Neural cell (in vitro differentiated cells): ENCODE results near the gene SDK1. TPM values are rescaled to one million over a fixed set of nuclear protein-coding genes. Genes with fewer than 3 reads are reported as not detected.

Experiments
- H2AFZ ChIP-seq: fragments of 200-600, 300-800 bp; sonication (generic), shearing (Covaris generic); 2 replicates; pipeline ENCODE4 v1.6.0; 2014; ENCODE audit warnings: low read depth, mild to moderate bottlenecking, antibody characterized with exemption, low read length, moderate library complexity
- H3F3A ChIP-seq: fragments of 200-600 bp; shearing (Covaris generic); 2 replicates; pipeline ENCODE4 v1.6.1; 2016; ENCODE audit warnings: mild to moderate bottlenecking, moderate library complexity, mixed read lengths, antibody characterized with exemption, low read length; ENCODE audit not compliant: insufficient read depth, poor library complexity, severe bottlenecking
- H3K27ac ChIP-seq: fragments of 200-600, 300-800 bp; sonication (generic), shearing (Covaris generic); 2 replicates; pipeline ENCODE4 v1.5.1; 2014; ENCODE audit warnings: mild to moderate bottlenecking, low read length, moderate library complexity
- H3K27me3 ChIP-seq: fragments of 300-800, 200-600 bp; sonication (generic), shearing (Covaris generic); 2 replicates; pipeline ENCODE4 v1.6.0; 2014; ENCODE audit warnings: mild to moderate bottlenecking, low read depth, low read length, moderate library complexity; ENCODE audit not compliant: insufficient read depth
- H3K36me3 ChIP-seq: fragments of 300-800, 200-600 bp; sonication (generic), shearing (Covaris generic); 2 replicates; pipeline ENCODE4 v1.5.1; 2014; ENCODE audit warnings: mild to moderate bottlenecking, antibody characterized with exemption, low read length, moderate library complexity; ENCODE audit not compliant: insufficient read depth
- H3K4me2 ChIP-seq: fragments of 300-800, 200-600 bp; sonication (generic), shearing (Covaris generic); 2 replicates; pipeline ENCODE4 v1.6.0; 2014; ENCODE audit warnings: mild to moderate bottlenecking, low read length
- H3K4me3 ChIP-seq: fragments of 300-800, 200-600 bp; sonication (generic), shearing (Covaris generic); 2 replicates; pipeline ENCODE4 v1.5.1; 2014; ENCODE audit warnings: mild to moderate bottlenecking, low read length, moderate library complexity
- H3K79me2 ChIP-seq: fragments of 200-600 bp; shearing (Covaris generic); replicated peaks from 2 replicates; pipeline ENCODE4 v1.6.0; 2014; ENCODE audit warnings: mild to moderate bottlenecking, low read length, moderate library complexity; ENCODE audit not compliant: insufficient read depth
- H3K9ac ChIP-seq: fragments of 300-800, 200-600 bp; sonication (generic), shearing (Covaris generic); 2 replicates; pipeline ENCODE4 v1.6.1; 2016; ENCODE audit warnings: mild to moderate bottlenecking, low read length, mixed read lengths
- H3K9me2 ChIP-seq: fragments of 200-600 bp; shearing (Covaris generic); 2 replicates; pipeline ENCODE4 v1.6.1; 2016; ENCODE audit warnings: mild to moderate bottlenecking, low read length, mixed read lengths; ENCODE audit not compliant: insufficient read depth
- H3K9me3 ChIP-seq: fragments of 200-600, 300-800 bp; sonication (generic), shearing (Covaris generic); 2 replicates; pipeline ENCODE4 v1.6.1; 2016; ENCODE audit warnings: mild to moderate bottlenecking, mixed run types, low read length, moderate library complexity, mixed read lengths
- H4K20me1 ChIP-seq: fragments of 200-600 bp; shearing (Covaris generic); 2 replicates; pipeline ENCODE4 v1.6.1; 2016; ENCODE audit warnings: mild to moderate bottlenecking, mixed run types; ENCODE audit not compliant: insufficient read depth
- EP300 ChIP-seq: fragments of 450-650 bp; conservative IDR thresholded peaks from 2 replicates; pipeline ENCODE4 v1.6.1; 2014; ENCODE audit warnings: antibody characterized with exemption, mild to moderate bottlenecking, moderate library complexity; ENCODE audit not compliant: poor library complexity, severe bottlenecking
- EZH2 ChIP-seq: fragments of 200-600, 300-800 bp; shearing (Covaris generic), sonication (generic); IDR thresholded peaks from 2 replicates; pipeline ENCODE4 v1.6.1; 2014; ENCODE audit warnings: antibody characterized with exemption, low read length, borderline replicate concordance, mild to moderate bottlenecking; ENCODE audit not compliant: insufficient read depth, poor library complexity, severe bottlenecking
- MXI1 ChIP-seq: fragments of 450-650 bp; conservative IDR thresholded peaks from 2 replicates; pipeline ENCODE4 v1.6.1; 2014; ENCODE audit warnings: antibody characterized with exemption, mild to moderate bottlenecking; ENCODE audit not compliant: poor library complexity, severe bottlenecking
- POLR2AphosphoS5 ChIP-seq: IDR thresholded peaks from 2 replicates; pipeline ENCODE4 v1.6.1; 2012
- RAD21 ChIP-seq: fragments of 450-650 bp; conservative IDR thresholded peaks from 2 replicates; pipeline ENCODE4 v1.6.1; 2014; ENCODE audit warnings: antibody characterized with exemption, mild to moderate bottlenecking, moderate library complexity
- SMC3 ChIP-seq: fragments of 450-650 bp; conservative IDR thresholded peaks from 2 replicates; pipeline ENCODE4 v1.6.1; 2014; ENCODE audit warnings: antibody characterized with exemption, mild to moderate bottlenecking, moderate library complexity; ENCODE audit not compliant: poor library complexity
- TAF1 ChIP-seq: IDR thresholded peaks from 2 replicates; pipeline ENCODE4 v1.6.1; 2012; ENCODE audit warnings: low read depth
- polyA plus RNA-seq: library from polyadenylated mRNA; depleted of rRNA; stranded (reverse); fragments of >200 nt; gene quantifications from 2 replicates; pipeline ENCODE4 v1.2.3, GENCODE V29; 2014
- TF ChIP-seq, protein P1 (sequence below): IDR thresholded peaks from 2 replicates; pipeline ENCODE4 v1.6.1; 2012; ENCODE audit warnings: borderline replicate concordance
- TF ChIP-seq, protein P2 (sequence below): fragments of 450-650 bp; IDR thresholded peaks from 2 replicates; pipeline ENCODE4 v1.5.1; 2014; ENCODE audit warnings: antibody characterized with exemption, mild to moderate bottlenecking, moderate library complexity; ENCODE audit not compliant: poor library complexity, severe bottlenecking

Gene SDK1
- polyA plus RNA-seq, 1 donor from 2014 or later = 2.7 TPM

DNA sequence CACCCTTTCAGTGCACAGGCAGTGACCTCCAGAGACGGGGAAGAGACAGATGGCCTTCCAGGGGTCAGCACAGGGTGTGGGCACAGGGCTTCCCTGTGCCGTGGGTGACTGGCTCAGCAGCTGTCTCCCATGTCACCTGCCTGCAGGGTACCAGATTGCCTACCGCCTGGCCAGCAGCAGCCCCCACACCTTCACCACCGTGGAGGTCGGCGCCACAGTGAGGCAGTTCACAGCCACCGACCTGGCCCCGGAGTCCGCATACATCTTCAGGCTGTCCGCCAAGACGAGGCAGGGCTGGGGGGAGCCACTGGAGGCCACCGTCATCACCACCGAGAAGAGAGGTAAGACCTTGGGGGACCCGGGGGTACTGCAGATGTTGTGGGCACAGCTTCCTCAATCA lies 844.5 kb downstream of the SDK1 start:
- H3K4me2 ChIP-seq = no peak overlapping the region
- no peaks in the 10 kb centered on the region for H3K79me2 ChIP-seq
- no peak overlapping the region for H2AFZ ChIP-seq
- no peaks in the 10 kb centered on the region for H3F3A ChIP-seq
- no peak overlapping the region for H3K9ac ChIP-seq
- TF ChIP-seq EZH2 (no peak), TAF1 (no peak), MXI1 (no peak), RAD21 (no peak)
- TF ChIP-seq, protein P1, sequence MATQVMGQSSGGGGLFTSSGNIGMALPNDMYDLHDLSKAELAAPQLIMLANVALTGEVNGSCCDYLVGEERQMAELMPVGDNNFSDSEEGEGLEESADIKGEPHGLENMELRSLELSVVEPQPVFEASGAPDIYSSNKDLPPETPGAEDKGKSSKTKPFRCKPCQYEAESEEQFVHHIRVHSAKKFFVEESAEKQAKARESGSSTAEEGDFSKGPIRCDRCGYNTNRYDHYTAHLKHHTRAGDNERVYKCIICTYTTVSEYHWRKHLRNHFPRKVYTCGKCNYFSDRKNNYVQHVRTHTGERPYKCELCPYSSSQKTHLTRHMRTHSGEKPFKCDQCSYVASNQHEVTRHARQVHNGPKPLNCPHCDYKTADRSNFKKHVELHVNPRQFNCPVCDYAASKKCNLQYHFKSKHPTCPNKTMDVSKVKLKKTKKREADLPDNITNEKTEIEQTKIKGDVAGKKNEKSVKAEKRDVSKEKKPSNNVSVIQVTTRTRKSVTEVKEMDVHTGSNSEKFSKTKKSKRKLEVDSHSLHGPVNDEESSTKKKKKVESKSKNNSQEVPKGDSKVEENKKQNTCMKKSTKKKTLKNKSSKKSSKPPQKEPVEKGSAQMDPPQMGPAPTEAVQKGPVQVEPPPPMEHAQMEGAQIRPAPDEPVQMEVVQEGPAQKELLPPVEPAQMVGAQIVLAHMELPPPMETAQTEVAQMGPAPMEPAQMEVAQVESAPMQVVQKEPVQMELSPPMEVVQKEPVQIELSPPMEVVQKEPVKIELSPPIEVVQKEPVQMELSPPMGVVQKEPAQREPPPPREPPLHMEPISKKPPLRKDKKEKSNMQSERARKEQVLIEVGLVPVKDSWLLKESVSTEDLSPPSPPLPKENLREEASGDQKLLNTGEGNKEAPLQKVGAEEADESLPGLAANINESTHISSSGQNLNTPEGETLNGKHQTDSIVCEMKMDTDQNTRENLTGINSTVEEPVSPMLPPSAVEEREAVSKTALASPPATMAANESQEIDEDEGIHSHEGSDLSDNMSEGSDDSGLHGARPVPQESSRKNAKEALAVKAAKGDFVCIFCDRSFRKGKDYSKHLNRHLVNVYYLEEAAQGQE = no peak
- TF ChIP-seq, protein P2, sequence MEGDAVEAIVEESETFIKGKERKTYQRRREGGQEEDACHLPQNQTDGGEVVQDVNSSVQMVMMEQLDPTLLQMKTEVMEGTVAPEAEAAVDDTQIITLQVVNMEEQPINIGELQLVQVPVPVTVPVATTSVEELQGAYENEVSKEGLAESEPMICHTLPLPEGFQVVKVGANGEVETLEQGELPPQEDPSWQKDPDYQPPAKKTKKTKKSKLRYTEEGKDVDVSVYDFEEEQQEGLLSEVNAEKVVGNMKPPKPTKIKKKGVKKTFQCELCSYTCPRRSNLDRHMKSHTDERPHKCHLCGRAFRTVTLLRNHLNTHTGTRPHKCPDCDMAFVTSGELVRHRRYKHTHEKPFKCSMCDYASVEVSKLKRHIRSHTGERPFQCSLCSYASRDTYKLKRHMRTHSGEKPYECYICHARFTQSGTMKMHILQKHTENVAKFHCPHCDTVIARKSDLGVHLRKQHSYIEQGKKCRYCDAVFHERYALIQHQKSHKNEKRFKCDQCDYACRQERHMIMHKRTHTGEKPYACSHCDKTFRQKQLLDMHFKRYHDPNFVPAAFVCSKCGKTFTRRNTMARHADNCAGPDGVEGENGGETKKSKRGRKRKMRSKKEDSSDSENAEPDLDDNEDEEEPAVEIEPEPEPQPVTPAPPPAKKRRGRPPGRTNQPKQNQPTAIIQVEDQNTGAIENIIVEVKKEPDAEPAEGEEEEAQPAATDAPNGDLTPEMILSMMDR = no peak
- H3K27me3 ChIP-seq = no peaks in the 10 kb centered on the region
- H3K9me2 ChIP-seq = no peaks in the 10 kb centered on the region
- no peak overlapping the region for H3K27ac ChIP-seq
- no peak overlapping the region for H3K4me3 ChIP-seq
- no peaks in the 10 kb centered on the region for H3K9me3 ChIP-seq
- H4K20me1 ChIP-seq = no peaks in the 10 kb centered on the region
- no peaks in the 10 kb centered on the region for H3K36me3 ChIP-seq

DNA sequence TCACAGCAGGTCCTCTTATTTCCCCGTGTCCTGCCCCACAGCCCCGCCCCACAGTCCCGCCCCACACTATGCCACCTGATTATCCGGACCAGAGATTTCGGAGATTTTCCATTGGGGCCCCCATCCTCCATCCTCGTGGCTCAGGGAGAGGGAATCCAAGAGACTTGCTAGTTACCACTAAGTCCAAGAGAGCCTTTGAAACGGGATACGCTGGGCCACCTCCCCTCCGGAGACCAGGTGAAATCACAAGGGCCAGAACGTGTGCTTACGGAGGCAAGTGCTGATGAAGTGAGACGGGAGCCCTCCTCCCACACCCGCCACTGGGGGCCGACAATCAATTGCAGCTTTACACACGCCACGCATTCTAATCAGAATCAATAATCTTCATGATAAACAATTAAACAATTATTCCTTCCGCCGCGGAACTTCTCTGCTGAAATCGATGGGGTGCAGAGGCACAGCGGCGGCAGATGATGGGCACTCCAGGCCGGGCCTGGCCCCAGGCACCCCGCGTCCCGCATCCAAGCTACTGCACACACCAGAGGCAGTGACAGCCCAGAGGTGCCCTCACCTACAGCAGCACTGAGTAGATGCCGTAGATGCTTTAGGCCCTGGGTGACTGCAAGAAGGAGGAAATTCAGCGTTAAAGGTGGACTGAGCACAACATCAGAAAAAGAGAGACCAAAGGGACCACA lies 847.0 kb downstream of the SDK1 start:
- no peaks in the 10 kb centered on the region for H3K27me3 ChIP-seq
- H3K27ac ChIP-seq = no peak overlapping the region
- H4K20me1 ChIP-seq = no peaks in the 10 kb centered on the region
- H3K36me3 ChIP-seq = no peaks in the 10 kb centered on the region
- TF ChIP-seq TAF1 (no peak), EZH2 (no peak), MXI1 (no peak)
- H3K4me2 ChIP-seq = no peak overlapping the region
- H3K79me2 ChIP-seq = no peaks in the 10 kb centered on the region
- no peak overlapping the region for H2AFZ ChIP-seq
- H3K9ac ChIP-seq = no peak overlapping the region
- H3K9me2 ChIP-seq = no peaks in the 10 kb centered on the region
- no peaks in the 10 kb centered on the region for H3F3A ChIP-seq
- no peak overlapping the region for H3K4me3 ChIP-seq
- no peaks in the 10 kb centered on the region for H3K9me3 ChIP-seq

DNA sequence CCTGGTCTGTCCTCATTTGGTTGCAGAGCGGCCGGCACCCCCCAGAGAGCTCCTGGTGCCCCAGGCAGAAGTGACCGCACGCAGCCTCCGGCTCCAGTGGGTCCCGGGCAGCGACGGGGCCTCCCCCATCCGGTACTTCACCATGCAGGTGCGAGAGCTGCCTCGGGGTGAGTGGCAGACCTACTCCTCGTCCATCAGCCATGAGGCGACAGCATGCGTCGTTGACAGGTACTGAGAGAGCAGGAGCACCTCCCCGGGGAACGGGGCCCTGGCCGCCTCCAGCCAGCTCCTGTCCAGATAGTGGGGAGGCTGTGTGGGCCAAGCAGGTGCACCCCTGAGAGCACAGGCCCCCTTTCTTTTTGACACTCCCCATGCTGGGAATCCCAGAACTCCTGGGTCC lies 848.2 kb downstream of the SDK1 start:
- Histone ChIP-seq H2AFZ (no peak overlapping the region), H3K27ac (no peak overlapping the region), H3K27me3 (no peaks in the 10 kb centered on the region), H4K20me1 (no peaks in the 10 kb centered on the region), H3K9me2 (no peaks in the 10 kb centered on the region), H3K9ac (no peak overlapping the region), H3K79me2 (no peaks in the 10 kb centered on the region), H3K4me2 (no peak overlapping the region), H3K36me3 (no peaks in the 10 kb centered on the region), H3F3A (no peaks in the 10 kb centered on the region), H3K9me3 (no peaks in the 10 kb centered on the region), H3K4me3 (no peak overlapping the region)
- no peak for TF ChIP-seq POLR2AphosphoS5
- TF ChIP-seq EZH2 = no peak
- no peak for TF ChIP-seq RAD21
- TF ChIP-seq MXI1 = no peak
- no peak for TF ChIP-seq TAF1
- no peak for TF ChIP-seq EP300
- TF ChIP-seq, protein P1 = no peak
- TF ChIP-seq, protein P2 = no peak
- no peak for TF ChIP-seq SMC3
